ENCODE data around the gene TMBIM4.

The TMBIM4 gene

GRCh38 chr12:66144791-66145754 is 24.7 kb downstream of the TMBIM4 start:
- H3K9me2 ChIP-seq (replicated peaks; ENCODE audit: control insufficient read depth, low read length) = no peaks in the 10 kb centered on the region
- H3K79me2 ChIP-seq (ENCODE audit: control insufficient read depth, low read length) = peaks cover 3% of the 10 kb centered on the region; the same call in 1 of the 2 replicates
- H3K27ac ChIP-seq (ENCODE audit: low read depth, low read length) = no peak overlapping the region
- H3K9me3 ChIP-seq (ENCODE audit: control insufficient read depth, insufficient read depth, low read length) = peaks cover 22% of the 10 kb centered on the region
- H3K27me3 ChIP-seq (ENCODE audit: control insufficient read depth, low read length) = no peaks in the 10 kb centered on the region
- TF ChIP-seq EZH2phosphoT487 (IDR thresholded peaks at IDR 0.05; ENCODE audit: borderline replicate concordance, low read length) (no peak), CTCF (IDR thresholded peaks at IDR 0.05; ENCODE audit: low read depth, low read length, poor library complexity, severe bottlenecking) (peak; percentile 27)
- H3F3A ChIP-seq (ENCODE audit: control insufficient read depth, insufficient read depth) = 0 out of 2 replicates have a peak, but pooled peaks cover 5% of the 10 kb centered on the region
- peaks cover 6% of the 10 kb centered on the region for H3K4me1 ChIP-seq (ENCODE audit: control insufficient read depth, low read length)
- H4K20me1 ChIP-seq (ENCODE audit: control insufficient read depth, insufficient read depth, low read depth, low read length) = no peaks in the 10 kb centered on the region
- no peak overlapping the region for H3K4me3 ChIP-seq (ENCODE audit: low read length)
- peaks cover 65% of the 10 kb centered on the region for H3K36me3 ChIP-seq (ENCODE audit: control insufficient read depth, low read length)
- no peak overlapping the region for H3K4me2 ChIP-seq (ENCODE audit: low read length)

- peaks cover 73% of the 10 kb centered on the region for H3K36me3 ChIP-seq (ENCODE audit: control insufficient read depth, low read length)
- no peak overlapping the region for H3K27ac ChIP-seq (ENCODE audit: low read depth, low read length)
These were observed 25.9 kb downstream of the TMBIM4 start for GRCh38 chr12:66143868-66144267.

GRCh38 chr12:66142826-66143225 is 27.0 kb downstream of the TMBIM4 start:
- Histone ChIP-seq H3K4me1 (ENCODE audit: control insufficient read depth, low read length) (peaks cover 6% of the 10 kb centered on the region), H3K79me2 (ENCODE audit: control insufficient read depth, low read length) (peaks cover 3% of the 10 kb centered on the region), H3F3A (ENCODE audit: control insufficient read depth, insufficient read depth) (0 out of 2 replicates have a peak, but pooled peaks cover 5% of the 10 kb centered on the region), H3K9me3 (ENCODE audit: control insufficient read depth, insufficient read depth, low read length) (peaks cover 30% of the 10 kb centered on the region), H3K4me2 (ENCODE audit: low read length) (no peak overlapping the region), H4K20me1 (ENCODE audit: control insufficient read depth, insufficient read depth, low read depth, low read length) (no peaks in the 10 kb centered on the region), H3K36me3 (ENCODE audit: control insufficient read depth, low read length) (peaks cover 81% of the 10 kb centered on the region), H3K4me3 (ENCODE audit: low read length) (no peak overlapping the region), H3K27ac (ENCODE audit: low read depth, low read length) (no peak overlapping the region), H3K9me2 (replicated peaks; ENCODE audit: control insufficient read depth, low read length) (no peaks in the 10 kb centered on the region), H3K27me3 (ENCODE audit: control insufficient read depth, low read length) (no peaks in the 10 kb centered on the region)
- TF ChIP-seq CTCF (IDR thresholded peaks at IDR 0.05; ENCODE audit: low read depth, low read length, poor library complexity, severe bottlenecking) (no peak), EZH2phosphoT487 (IDR thresholded peaks at IDR 0.05; ENCODE audit: borderline replicate concordance, low read length) (no peak)

More at GRCh38 chr12:66143868-66144267, 25.9 kb downstream of the TMBIM4 start:
- Histone ChIP-seq H3K4me2 (ENCODE audit: low read length) (no peak overlapping the region), H3F3A (ENCODE audit: control insufficient read depth, insufficient read depth) (0 out of 2 replicates have a peak, but pooled peaks cover 5% of the 10 kb centered on the region), H3K79me2 (ENCODE audit: control insufficient read depth, low read length) (peaks cover 3% of the 10 kb centered on the region), H3K9me3 (ENCODE audit: control insufficient read depth, insufficient read depth, low read length) (peaks cover 30% of the 10 kb centered on the region), H3K9me2 (replicated peaks; ENCODE audit: control insufficient read depth, low read length) (no peaks in the 10 kb centered on the region), H4K20me1 (ENCODE audit: control insufficient read depth, insufficient read depth, low read depth, low read length) (no peaks in the 10 kb centered on the region), H3K4me1 (ENCODE audit: control insufficient read depth, low read length) (peaks cover 6% of the 10 kb centered on the region), H3K27me3 (ENCODE audit: control insufficient read depth, low read length) (no peaks in the 10 kb centered on the region), H3K4me3 (ENCODE audit: low read length) (no peak overlapping the region)
- TF ChIP-seq CTCF (IDR thresholded peaks at IDR 0.05; ENCODE audit: low read depth, low read length, poor library complexity, severe bottlenecking) (no peak), EZH2phosphoT487 (IDR thresholded peaks at IDR 0.05; ENCODE audit: borderline replicate concordance, low read length) (no peak)

Measured in DOHH2 (cell line).